Measurements from ENCODE around the gene CELF4.
"Not testable (repeated sequence)": the region's sequence is repeated elsewhere in the genome, so short reads cannot be mapped to it uniquely, and the experiment has no call there.

CELF4 gene

DNA sequence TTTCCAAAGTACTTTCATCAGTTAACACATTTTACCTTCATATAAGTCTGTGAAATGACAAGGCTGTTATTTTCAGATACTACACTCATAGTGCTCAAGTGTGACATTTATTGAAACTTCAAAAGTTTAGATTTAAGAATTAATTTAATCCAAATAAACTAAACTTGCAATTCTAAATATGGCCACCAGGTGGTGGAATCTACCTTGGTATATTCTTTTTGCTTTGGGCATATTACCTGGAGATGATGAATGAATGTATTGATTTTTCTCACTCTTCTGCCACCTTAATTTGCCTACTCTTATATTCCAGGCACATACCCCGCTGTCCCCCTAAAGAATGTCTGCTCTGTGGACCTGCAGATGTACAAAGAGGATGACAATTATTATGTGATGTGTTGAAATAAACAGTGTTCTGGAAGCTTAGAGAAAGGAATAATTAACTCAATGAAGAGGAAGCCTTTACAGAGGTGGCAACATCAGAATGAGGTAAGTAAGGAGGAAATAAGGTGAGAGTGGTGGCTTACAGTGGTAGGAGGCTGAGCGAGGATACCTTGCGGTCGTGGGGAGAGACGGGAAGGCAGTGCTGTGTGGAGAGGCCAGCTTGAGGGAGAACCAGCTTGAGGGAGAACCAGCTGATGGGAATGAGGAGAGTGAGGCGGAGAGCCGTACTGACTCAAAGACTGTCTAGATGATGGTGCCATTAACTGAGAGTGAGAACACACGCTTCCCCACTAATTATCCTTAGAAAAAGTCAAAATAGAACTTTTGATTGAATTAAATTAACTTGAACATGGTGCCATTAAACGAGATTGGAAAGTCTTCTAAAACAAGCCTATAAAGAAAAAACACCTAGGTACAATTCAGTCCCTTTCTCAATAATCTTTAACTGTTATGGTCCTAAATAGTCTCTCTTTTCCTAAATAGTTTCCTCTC, 179.5 kb downstream of the CELF4 start:
- no peak for DNase-seq

GRCh38 chr18:37383846-37384595, 181.6 kb downstream of the CELF4 start:
- no peak for DNase-seq

GRCh38 chr18:37383036-37383785, 182.4 kb downstream of the CELF4 start:
- DNase-seq = no peak

GRCh38 chr18:37381554-37381953, 184.0 kb downstream of the CELF4 start:
- no peak for DNase-seq

- DNase-seq = no peak
Measured at GRCh38 chr18:37380546-37381110, 185.0 kb downstream of the CELF4 start.

DNA sequence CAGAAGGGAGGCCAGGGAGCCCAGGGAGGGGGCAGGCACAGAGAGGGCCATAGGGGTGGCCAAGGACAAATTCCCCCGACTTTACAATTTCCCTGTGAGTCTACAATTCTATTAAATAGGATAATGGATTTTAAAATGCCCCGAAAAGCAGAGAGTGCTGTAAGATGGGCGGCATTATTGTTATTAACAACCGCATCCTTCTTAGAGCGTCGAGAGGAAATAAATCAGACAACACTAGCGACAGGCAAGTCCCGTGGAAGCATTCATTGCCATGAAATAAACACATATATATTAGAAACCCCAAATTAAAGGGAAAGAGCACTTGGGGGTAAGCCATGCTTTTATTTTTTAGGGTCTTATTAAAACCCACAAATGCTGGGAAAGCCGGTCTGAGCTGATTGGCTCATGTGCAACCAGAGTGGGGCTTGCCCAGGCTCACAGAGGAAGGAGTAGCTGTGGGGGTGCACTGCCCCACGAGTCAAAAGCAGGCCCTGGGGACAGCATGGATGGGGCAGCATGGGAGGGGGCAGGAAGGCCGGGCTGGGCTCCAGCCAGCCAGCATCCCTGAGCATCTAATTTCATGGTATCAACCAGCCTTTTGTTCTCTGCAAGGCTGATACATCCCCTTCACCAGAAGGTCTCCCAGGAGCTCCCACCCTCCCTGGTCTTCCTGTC, 187.1 kb downstream of the CELF4 start:
- DNase-seq = no peak

DNA sequence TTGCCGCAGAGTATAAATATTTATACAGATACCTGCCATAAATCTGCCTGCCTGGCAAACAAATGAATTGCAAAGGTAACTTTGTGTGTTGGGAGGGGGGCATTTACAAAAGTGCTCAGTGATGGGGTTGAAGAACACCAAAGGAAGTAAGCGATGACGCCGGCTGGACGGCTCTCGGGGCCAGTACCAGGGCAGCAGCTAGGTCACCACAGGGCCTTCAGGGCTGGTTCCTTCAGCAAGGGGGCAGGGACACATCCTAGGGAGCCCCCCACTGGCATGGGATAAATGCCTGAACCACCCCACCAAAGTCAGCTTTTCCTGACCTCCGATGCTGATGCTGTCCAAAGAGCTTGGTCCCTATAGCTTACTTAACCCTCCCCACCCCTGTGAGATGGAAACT, 190.4 kb downstream of the CELF4 start:
- no peak for DNase-seq

DNA sequence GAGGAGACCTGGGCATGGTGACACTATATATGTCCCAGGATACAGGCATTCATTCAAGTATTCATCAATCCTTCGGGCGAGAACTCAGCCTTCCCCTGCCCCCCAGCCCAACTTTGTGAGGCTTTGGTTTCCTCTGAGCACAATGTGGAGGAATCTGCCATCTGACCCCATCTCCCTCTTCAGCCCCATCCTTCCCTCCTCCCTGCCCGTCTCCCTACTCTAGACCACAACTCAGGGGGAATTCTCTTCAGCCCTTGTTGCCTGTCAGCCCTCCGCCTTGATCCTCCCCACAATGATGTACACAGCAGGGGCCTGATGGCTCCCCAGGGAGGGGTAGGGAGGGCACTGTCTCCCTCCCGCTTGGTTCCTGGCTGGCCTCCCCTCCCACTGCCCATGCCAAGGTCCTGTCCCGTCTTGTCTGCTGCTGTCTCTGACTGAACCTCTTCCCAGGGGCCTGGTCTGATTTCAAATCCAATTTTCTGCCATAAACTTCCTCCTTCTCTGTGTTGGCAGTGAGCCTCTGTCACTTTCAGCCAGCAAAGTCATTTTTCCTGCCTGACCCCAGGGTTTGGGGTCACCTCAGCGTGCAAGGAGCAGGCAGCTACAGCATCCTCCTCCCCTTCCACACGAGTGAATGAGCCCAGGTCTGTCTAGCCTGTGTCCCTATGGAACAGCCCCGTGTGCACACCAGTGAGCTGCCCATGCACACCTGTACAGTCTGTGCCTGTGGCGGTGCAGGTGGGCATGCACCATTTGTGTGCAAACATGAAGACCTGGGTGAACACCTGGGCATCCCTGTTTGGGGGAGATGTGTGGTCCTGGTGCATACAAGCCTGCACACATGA, 197.3 kb downstream of the CELF4 start:
- no peak for DNase-seq

DNA sequence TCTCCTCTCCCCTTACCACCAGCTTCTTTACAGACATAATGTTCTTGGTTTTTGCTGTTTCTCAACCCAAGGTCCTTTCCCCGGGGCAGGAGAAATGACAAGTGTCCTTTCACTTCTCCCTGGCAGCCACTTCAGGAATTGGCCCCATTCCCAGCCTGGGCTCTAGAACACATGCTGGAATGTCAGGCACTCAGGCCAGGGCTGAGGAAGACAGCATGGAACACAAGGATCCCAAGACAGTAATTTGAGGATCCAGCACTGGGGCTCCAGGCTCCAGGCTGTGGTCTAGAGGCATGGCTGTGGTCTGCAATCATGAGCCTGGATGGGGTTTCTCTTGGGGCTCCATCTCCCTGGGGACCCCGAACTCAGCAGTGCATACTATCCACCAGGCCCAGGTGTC, 201.4 kb downstream of the CELF4 start:
- DNase-seq = no peak

DNA sequence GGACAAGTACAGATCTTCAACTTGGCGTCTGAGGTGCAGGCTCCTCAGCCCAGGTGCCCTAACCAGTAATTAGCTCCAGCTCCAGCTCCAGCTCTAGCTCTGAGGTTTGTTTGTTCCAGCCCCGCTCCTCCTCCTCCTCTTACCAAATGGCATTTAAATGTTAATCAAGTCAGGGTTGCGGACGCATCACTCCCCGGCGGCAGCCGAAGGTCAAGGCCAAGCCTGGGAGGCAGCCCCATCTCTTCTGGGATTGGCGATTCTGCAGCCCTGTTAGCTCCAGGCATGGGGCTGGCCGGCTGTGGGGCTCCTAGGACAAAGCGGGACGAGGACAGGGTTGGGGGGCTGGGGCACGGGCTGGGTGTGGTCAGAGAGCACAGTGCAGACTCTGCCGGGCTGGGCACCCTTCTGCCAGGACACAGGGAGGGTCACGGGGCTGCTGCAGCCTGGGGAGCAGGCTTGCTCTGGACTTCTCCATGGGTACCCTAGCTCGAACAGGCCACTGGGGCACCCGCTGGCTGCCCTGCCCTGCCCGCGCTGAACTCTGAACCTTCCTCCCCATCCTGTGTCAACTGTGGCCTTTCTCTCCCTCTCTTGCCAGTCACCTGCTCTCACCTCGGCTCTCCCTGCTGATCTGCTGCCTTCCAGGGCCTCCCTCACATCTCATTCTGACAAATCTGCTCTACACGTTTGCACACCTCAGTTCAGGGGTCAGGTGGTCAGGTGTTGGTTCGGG, 203.3 kb downstream of the CELF4 start:
- no peak for DNase-seq

DNA sequence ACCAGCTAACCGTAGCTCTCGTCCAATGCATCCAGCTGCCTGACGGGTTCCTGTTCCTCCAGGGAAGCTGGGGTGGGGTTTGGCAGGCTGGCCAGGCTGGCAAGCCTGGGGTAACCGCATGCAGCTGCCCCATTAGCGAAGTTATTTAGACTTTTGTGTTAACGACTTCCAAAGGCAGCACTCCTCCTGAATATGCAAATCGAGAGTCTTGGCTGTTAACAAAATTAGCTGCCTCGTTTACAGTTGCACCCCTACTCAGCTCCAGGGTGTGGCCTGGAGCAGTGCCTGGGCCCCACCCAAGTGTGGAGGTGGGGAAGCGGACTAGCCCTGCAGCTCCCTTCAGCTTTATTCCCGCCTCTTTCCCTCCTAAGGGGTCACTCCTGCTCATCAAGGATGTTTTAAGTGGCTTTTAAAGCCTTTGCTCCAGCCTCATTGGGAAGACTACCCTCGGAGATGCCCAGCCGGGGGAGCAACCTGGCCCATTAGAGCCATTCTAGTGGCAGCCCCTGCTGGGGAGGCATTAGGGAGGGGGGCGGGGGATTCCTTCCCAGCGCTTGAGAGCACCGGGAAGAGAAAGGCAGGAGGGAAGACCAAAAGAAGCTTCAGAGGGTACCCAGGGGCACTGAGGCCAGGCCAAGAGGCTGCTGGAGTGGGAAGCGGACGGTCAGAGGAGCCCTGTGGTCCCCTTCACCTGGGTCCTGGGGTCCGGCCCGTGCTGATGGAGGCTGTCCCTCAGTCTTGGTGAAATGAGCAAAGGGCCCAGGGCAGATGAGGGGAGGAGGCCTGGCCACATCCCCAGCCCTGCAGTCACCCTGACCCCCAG, 204.1 kb downstream of the CELF4 start:
- no peak for DNase-seq

DNA sequence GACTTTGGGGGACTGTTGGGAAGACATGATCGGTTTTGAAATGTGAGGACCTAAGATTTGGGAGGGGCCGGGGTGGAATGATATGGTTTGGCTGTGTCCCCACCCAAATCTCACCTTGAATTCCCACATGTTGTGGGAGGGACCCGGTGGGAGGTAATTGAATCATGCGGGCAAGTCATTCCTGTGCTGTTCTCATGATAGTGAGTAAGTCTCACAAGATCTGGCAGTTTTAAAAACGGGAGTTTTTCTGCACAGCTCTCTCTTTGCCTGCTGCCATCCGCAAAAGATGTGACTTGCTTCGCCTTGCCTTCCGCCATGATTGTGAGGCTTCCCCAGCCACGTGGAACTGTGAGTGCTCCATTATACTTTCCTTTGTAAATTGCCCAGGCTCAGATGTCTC, 207.5 kb downstream of the CELF4 start:
- DNase-seq = not testable (repeated sequence)

DNA sequence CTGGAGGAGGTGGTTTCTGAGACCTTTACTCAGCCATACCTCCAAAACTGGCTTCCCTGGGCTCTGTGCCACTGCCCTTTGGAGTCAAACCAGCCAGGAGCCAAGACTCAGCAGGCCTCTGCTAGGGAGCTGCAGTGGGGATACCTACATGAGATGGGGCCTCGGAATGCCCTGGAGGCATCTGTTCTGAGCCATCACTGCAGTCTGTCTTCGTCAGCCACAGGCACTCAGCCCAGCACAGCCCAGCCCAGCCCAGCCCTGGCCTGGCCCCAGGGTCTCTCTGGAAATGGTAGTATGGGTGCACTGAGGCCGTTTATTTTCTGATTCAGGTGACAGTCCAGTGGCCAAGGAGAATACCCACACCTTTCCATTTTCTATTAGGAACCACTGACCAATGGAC, 209.8 kb downstream of the CELF4 start:
- DNase-seq = no peak

DNA sequence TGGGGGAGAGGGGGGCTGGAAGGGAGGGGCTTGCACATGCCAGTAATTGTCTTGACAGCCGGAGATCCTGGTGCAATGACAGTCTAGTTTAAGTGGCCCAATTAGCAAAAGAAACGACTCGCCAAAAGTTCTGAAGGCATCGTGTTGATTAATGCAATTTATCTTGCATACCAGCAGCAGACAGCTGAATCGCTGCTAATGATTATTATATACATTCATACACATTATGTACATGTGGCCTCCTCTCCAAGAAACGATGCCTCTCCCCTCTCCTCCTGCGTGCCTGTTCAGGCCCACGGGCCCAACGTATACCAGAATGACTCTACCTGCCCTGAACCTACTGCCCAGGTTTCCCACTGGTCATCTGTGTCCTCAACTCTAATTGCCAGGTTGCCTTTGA, 214.5 kb downstream of the CELF4 start:
- no peak for DNase-seq

DNA sequence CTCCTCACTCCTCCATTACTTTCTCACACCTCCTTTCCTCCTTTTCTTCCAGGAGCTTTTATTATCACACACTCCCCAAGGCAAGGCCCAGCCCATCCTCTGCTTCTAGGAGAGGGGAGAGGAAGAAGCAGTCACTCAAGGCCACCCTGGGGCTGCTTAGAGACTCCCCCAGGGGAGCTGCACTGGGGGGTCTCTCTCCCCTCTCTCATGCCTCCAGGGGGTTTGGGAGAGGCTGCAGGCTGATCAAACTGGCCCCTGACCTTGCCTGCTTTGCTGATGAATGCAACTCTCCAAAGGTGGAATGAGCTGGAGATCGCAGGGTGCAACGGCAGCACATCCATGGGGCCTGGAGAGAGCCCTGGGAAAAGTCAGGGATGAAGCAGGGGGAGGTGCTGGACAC, 216.9 kb downstream of the CELF4 start:
- DNase-seq = no peak

DNA sequence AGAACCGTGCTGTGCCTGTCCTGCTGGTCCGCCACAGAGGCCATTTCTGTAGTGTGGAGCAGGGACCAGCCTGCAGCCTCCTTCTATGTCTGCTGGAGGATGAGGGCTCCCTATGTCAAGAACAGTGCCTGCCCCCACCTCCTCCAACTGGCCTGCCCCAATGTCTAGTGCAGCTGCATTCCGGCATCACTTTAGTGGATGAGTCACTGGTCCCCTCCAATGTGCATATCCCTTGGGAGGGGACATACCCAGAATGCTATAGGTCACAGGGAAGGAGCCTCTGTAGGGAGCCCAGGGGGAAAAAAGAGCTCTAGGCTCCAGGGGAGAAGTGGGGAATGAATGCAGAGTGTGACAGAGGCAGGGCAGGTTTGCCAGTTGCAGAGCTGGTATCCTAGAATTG, 219.6 kb downstream of the CELF4 start:
- DNase-seq = no peak

- no peak for DNase-seq
Measured at GRCh38 chr18:37343542-37343851, 222.1 kb downstream of the CELF4 start.

DNA sequence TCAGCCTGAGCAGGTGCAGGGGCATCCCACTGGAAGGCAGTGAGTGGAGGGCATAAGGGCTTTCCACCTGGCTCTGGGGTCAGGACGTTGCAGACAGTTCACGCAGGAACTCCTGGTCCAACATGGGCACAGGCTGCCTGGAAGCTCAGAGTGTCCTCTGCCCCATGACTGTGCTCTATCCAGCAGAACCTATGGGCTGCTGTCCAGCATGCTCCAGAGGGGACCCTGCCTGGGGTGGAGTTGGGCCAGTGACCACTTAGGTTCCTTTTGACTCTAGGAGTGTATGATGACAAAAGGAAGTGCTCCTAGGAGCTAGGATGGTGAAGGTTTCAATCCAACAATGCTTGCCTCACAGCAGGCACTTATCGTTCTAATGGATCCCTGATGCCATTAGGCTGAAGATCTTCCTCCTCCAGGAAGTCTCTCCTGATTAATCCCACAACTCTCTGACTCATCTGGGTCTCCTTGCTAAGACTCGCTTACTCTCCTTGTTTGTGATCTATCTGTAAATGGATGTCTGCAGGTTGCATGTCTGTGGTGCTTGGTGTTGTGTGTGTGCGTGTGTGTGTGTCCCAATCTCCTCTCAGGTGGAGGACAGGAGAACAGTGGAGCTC, 224.0 kb downstream of the CELF4 start:
- DNase-seq = no peak

GRCh38 chr18:37341016-37341415, 224.6 kb downstream of the CELF4 start:
- DNase-seq = no peak
